K562 (cell line): ENCODE results near the gene DEF6. TPM values are rescaled to one million over a fixed set of nuclear protein-coding genes. Genes with fewer than 3 reads are reported as not detected.

Experiments
- ARID2 ChIP-seq: fragments of 450-650 bp; IDR thresholded peaks from 2 replicates; pipeline ENCODE4 v1.6.1; 2017; ENCODE audit warnings: antibody characterized with exemption, mild to moderate bottlenecking
- CAMTA2 ChIP-seq: fragments of 250-450 bp; sonication (Bioruptor Pico); conservative IDR thresholded peaks from 2 replicates; pipeline ENCODE4 v1.5.1; 2022
- CEBPZ ChIP-seq: fragments of 150-350 bp; IDR thresholded peaks from 2 replicates; pipeline ENCODE4 v1.6.1; 2014; ENCODE audit warnings: low read depth, mild to moderate bottlenecking, low read length, borderline replicate concordance
- JUNB ChIP-seq: fragments of 450-650 bp; formaldehyde crosslinking; conservative IDR thresholded peaks from 2 replicates; pipeline ENCODE4 v1.4.0; 2020; ENCODE audit warnings: mild to moderate bottlenecking
- POLR2A ChIP-seq: fragments of 450-650 bp; conservative IDR thresholded peaks from 2 replicates; pipeline ENCODE4 v1.6.1; 2016
- REST ChIP-seq, 2 experiments: fragments of 450-650 bp; formaldehyde crosslinking in 1 of 2; IDR thresholded peaks; 2 replicates each; pipeline versions ENCODE4 v1.4.0 to v1.6.1; 2014 to 2020; ENCODE audit warnings: mild to moderate bottlenecking in 2 of 2, borderline replicate concordance in 1 of 2, low read depth in 1 of 2
- SAFB2 ChIP-seq: fragments of 200-400 bp; formaldehyde crosslinking; IDR thresholded peaks from 2 replicates; pipeline ENCODE4 v1.6.1; 2018; ENCODE audit warnings: borderline replicate concordance, low read length, low read depth, moderate library complexity; ENCODE audit not compliant: severe bottlenecking
- SMAD4 ChIP-seq: fragments of 250-450 bp; sonication (Bioruptor Pico); conservative IDR thresholded peaks from 2 replicates; pipeline ENCODE4 v1.8.0; 2021; ENCODE audit warnings: inconsistent platforms, mild to moderate bottlenecking, moderate library complexity
- THRA ChIP-seq: fragments of 450-650 bp; IDR thresholded peaks from 2 replicates; pipeline ENCODE4 v1.6.1; 2017; ENCODE audit warnings: mild to moderate bottlenecking, moderate library complexity
- VEZF1 ChIP-seq: fragments of 200-800 bp; sonication (Bioruptor generic); IDR thresholded peaks from 2 replicates; pipeline ENCODE4 v1.6.1; 2017; ENCODE audit warnings: missing genetic modification characterization, missing compliant biosample characterization
- polyA plus RNA-seq, 8 experiments: library from polyadenylated mRNA; depleted of rRNA in 4 of 8; stranded (reverse) in 5 of 8; unstranded in 3 of 8; fragments of >200 nt; fragmentation: Nextera tagmentation in 2 of 8; fragmentation: Illumina TruSeq in 1 of 8; extraction: Ambion mirVana in 2 of 8; extraction: Trizol in 1 of 8; gene quantifications; 2 replicates each; pipeline versions ENCODE4 v1.2.1 to v1.2.3, GENCODE V29; 2011 to 2014; ENCODE audit warnings: inconsistent platforms in 1 of 8, missing spikeins in 1 of 8
- total RNA-seq, 7 experiments: library from RNA; depleted of rRNA in 6 of 7; stranded (reverse); fragments of >200 nt in 6 of 7; fragmentation: Illumina TruSeq in 2 of 7; extraction: Trizol in 2 of 7; gene quantifications; 2 replicates each; pipeline versions ENCODE4 v1.2.1 to v1.2.3, GENCODE V29; 2011 to 2021; ENCODE audit warnings: low replicate concordance in 1 of 7

The DEF6 gene
- total and polyA plus RNA-seq, 9 of the 15 experiments (the other 6 are each of a cell fraction or from before 2014, with no cell fraction given) = 1.3 to 44.6 (median 22.7) TPM

GRCh38 chr6:35320031-35320410 is 22.4 kb downstream of the DEF6 start (continued):
- TF ChIP-seq REST (IDR thresholded peaks at IDR 0.05; ENCODE audit: borderline replicate concordance) (no peak), REST (CRISPR knock-in tag; IDR thresholded peaks at IDR 0.05; ENCODE audit: low read depth) (no peak), SAFB2 (no peak), SMAD4 (CRISPR knock-in tag) (no peak), POLR2A (no peak), ARID2 (no peak), CAMTA2 (CRISPR knock-in tag) (no peak), VEZF1 (no peak), JUNB (CRISPR knock-in tag) (no peak), THRA (no peak), CEBPZ (no peak)
